OCI-LY7 (cell line): ENCODE data around the gene ATP6V0D1. TPM values are rescaled to one million over a fixed set of nuclear protein-coding genes. Genes with fewer than 3 reads are reported as not detected.

Experiments used
- BruUV-seq: library from RNA; stranded (reverse); fragments of 400-500 nt; replicated peaks from 2 replicates; lab custom pipeline; 2021; lab: Mats Ljungman, UMichigan
- CTCF ChIA-PET: fragments of 300-600 bp; sonication (Branson Sonifier 250); formaldehyde crosslinking; loops from one replicate; lab custom pipeline; 2022; ENCODE audit warnings: antibody characterized with exemption; ENCODE audit not compliant: unreplicated experiment; lab: Charles Lee
- POLR2A ChIA-PET: fragments of 300-600 bp; sonication (Branson Sonifier 250); formaldehyde crosslinking; loops from one replicate; lab custom pipeline; 2022; ENCODE audit warnings: antibody characterized with exemption; lab: Charles Lee
- DNase-seq: peaks from one replicate; pipeline ENCODE4 v3.0.0-alpha.2; 2015; ENCODE audit warnings: low spot score
- H2AFZ ChIP-seq: fragments of 200-600 bp; sonication (generic), shearing (Covaris generic); 2 replicates; pipeline ENCODE4 v1.6.1; 2014; ENCODE audit warnings: mild to moderate bottlenecking, antibody characterized with exemption, low read length, moderate library complexity
- H3K27ac ChIP-seq: fragments of 200-600 bp; sonication (generic); 2 replicates; pipeline ENCODE4 v1.5.1; 2014; ENCODE audit warnings: mixed run types, low read depth, mild to moderate bottlenecking, moderate library complexity, low read length, inconsistent platforms; ENCODE audit not compliant: poor library complexity, severe bottlenecking
- H3K36me3 ChIP-seq: fragments of 200-600 bp; sonication (generic); 2 replicates; pipeline ENCODE4 v1.6.1; 2014; ENCODE audit warnings: mild to moderate bottlenecking, antibody characterized with exemption, low read length, moderate library complexity, mixed read lengths; ENCODE audit not compliant: insufficient read depth
- H3K4me1 ChIP-seq: fragments of 200-600 bp; sonication (generic); 2 replicates; pipeline ENCODE4 v1.5.1; 2014; ENCODE audit warnings: mild to moderate bottlenecking, low read length; ENCODE audit not compliant: insufficient read depth, poor library complexity, severe bottlenecking
- H3K4me2 ChIP-seq: fragments of 200-600 bp; sonication (generic); 2 replicates; pipeline ENCODE4 v1.6.1; 2014; ENCODE audit warnings: mild to moderate bottlenecking, low read length
- H3K4me3 ChIP-seq: fragments of 200-600 bp; sonication (generic); 2 replicates; pipeline ENCODE4 v1.5.1; 2014; ENCODE audit warnings: mild to moderate bottlenecking, low read depth, low read length; ENCODE audit not compliant: poor library complexity, severe bottlenecking
- H3K79me2 ChIP-seq: fragments of 200-600 bp; sonication (generic); 2 replicates; pipeline ENCODE4 v1.6.1; 2016; ENCODE audit warnings: low read depth, mild to moderate bottlenecking, low read length, moderate library complexity, mixed read lengths; ENCODE audit not compliant: insufficient read depth
- H3K9me2 ChIP-seq: fragments of 200-600 bp; sonication (generic); 2 replicates; pipeline ENCODE4 v1.6.1; 2016; ENCODE audit warnings: mild to moderate bottlenecking, low read length, mixed read lengths; ENCODE audit not compliant: insufficient read depth
- H3K9me3 ChIP-seq: fragments of 200-600 bp; sonication (generic); 2 replicates; pipeline ENCODE4 v1.6.1; 2014; ENCODE audit warnings: mild to moderate bottlenecking, mixed run types, low read length, mixed read lengths
- H4K20me1 ChIP-seq: fragments of 200-600 bp; sonication (generic); 2 replicates; pipeline ENCODE4 v1.6.1; 2014; ENCODE audit warnings: mild to moderate bottlenecking, antibody characterized with exemption, low read length, moderate library complexity, mixed read lengths; ENCODE audit not compliant: insufficient read depth
- EZH2phosphoT487 ChIP-seq: fragments of 200-600 bp; sonication (generic); IDR thresholded peaks from 2 replicates; pipeline ENCODE4 v1.6.1; 2018; ENCODE audit warnings: low read depth, borderline replicate concordance, mild to moderate bottlenecking, mixed run types, antibody characterized with exemption, low read length, moderate library complexity, mixed read lengths
- intact Hi-C: fragments of 100-400 bp; cut with micrococcal nuclease; formaldehyde crosslinking; loops from one replicate; pipeline ENCODE4 v1.10.0; 2022; ENCODE audit not compliant: unreplicated experiment
- total RNA-seq, 2 experiments: library from RNA; depleted of rRNA in 1 of 2; stranded (reverse); fragments of >200 nt in 1 of 2; shearing (Covaris generic) in 1 of 2; gene quantifications; 2 replicates each; pipeline ENCODE4 v1.2.3, GENCODE V29; 2014 to 2022
- TF ChIP-seq, protein P1 (sequence below): fragments of 200-600 bp; sonication (generic); conservative IDR thresholded peaks from 2 replicates; pipeline ENCODE4 v1.5.1; 2014; ENCODE audit warnings: mild to moderate bottlenecking, antibody characterized with exemption, low read length, moderate library complexity, mixed read lengths

The ATP6V0D1 gene
- total RNA-seq, 2 experiments from 2014 or later = 24.4 to 38.0 TPM

DNA sequence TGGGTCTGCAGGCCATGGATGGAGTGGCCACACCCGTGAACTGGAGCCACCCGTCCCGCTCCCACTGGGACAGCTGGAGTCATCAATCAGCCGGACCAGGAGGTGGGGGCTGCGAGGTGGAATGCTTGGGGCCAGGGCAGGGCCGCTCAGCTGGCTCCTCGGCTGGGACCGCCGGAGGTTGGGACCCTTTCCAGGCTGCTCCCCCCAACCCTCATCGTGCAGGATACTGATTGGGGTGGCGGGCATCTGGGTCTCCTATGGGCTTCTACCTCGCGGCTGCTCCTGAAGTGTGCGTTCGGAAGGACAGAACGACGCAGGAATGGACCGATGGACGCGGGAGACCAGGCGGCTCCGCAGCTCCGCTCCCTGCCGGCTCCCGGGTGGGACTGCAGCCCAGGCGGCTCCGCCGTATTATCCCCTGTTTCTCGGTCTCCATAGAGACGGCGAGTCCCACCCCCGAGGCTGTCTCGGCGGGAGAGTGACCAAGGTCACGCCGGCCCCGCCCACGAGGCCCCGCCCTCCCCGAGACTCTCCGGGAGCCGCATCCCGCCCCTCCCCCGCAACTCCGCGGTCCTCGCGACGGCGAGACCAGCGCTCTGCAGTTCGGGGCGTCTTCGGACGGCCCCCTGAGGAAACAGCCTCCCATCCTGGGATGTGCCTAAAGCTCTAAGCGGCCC, 87.7 kb downstream of the ATP6V0D1 start, which contains the start of gene TPPP3:
TSS of gene TPPP3 (minus strand) at position 388 of the 677 bp plus-strand sequence. CDS start 2,387 bp downstream, outside the sequence.
- BruUV-seq = no TSS peak
- Histone ChIP-seq H3K4me2 (no peak within 1 kb of the TSS), H3K9me3 (no peaks in the 10 kb centered on the region), H3K9me2 (no peaks in the 10 kb centered on the region), H2AFZ (no peak within 1 kb of the TSS), H3K36me3 (no peaks in the 10 kb centered on the region), H3K4me1 (no peaks in the 10 kb centered on the region), H3K79me2 (no peaks in the 10 kb centered on the region), H4K20me1 (no peaks in the 10 kb centered on the region), H3K27ac (no peak within 1 kb of the TSS), H3K4me3 (no peak within 1 kb of the TSS)
- ChIA-PET POLR2A (interaction anchor here (0.6 kb wide), 1 partner anchor 111 kb away, joined by 3 read pairs; no protein-coding TSS in a partner anchor), CTCF (no interaction called here)
- intact Hi-C loops = no loop called here
- no peak for DNase-seq
- TF ChIP-seq, protein P1, sequence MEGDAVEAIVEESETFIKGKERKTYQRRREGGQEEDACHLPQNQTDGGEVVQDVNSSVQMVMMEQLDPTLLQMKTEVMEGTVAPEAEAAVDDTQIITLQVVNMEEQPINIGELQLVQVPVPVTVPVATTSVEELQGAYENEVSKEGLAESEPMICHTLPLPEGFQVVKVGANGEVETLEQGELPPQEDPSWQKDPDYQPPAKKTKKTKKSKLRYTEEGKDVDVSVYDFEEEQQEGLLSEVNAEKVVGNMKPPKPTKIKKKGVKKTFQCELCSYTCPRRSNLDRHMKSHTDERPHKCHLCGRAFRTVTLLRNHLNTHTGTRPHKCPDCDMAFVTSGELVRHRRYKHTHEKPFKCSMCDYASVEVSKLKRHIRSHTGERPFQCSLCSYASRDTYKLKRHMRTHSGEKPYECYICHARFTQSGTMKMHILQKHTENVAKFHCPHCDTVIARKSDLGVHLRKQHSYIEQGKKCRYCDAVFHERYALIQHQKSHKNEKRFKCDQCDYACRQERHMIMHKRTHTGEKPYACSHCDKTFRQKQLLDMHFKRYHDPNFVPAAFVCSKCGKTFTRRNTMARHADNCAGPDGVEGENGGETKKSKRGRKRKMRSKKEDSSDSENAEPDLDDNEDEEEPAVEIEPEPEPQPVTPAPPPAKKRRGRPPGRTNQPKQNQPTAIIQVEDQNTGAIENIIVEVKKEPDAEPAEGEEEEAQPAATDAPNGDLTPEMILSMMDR = no peak
- no peak for TF ChIP-seq EZH2phosphoT487

DNA sequence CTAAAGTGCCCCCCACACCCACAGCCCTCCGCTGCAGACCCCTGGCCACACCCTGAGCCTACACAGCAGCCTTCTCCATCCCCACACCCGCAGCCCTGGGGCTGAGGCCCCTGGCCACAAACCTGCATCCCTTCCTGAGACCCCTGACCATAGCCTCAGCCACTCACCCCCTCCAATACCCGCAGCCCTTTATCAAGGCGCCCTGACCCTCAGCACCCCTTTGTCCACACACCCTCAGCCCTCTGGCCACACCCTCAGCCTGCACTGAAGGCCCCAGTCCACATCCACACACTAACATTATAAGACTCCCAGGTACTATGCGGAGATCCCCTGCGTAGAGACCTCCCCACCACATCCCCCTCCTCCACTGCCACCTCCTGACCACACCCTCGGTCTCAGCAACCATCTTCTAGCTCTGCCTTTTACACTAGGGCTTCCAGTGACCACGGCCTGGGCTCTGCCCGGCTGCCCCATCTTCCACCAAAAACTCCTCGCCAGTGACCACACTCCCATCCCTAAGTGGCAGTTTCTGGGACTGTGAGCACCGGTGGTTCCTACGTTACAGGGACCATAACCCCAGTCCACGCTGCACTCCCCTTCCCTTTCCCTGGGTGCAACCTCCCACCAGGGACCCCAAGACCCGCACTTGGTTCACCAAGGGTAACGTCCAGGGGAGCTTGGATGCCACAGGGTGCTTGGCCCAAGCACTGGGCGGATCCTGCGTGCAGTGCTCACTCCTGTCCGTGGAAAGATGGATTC, 88.5 kb downstream of the ATP6V0D1 start:
- Histone ChIP-seq H3K9me3 (no peaks in the 10 kb centered on the region), H2AFZ (no peak overlapping the region), H3K4me1 (no peaks in the 10 kb centered on the region), H3K9me2 (no peaks in the 10 kb centered on the region), H3K27ac (no peak overlapping the region), H3K4me3 (no peak overlapping the region), H4K20me1 (no peaks in the 10 kb centered on the region), H3K4me2 (no peak overlapping the region), H3K36me3 (no peaks in the 10 kb centered on the region), H3K79me2 (no peaks in the 10 kb centered on the region)
- intact Hi-C loops = no loop called here
- BruUV-seq = no TSS peak
- TF ChIP-seq, protein P1 = no peak
- no peak for DNase-seq
- CTCF ChIA-PET = no interaction called here
- POLR2A ChIA-PET = no interaction called here
